IPS-NIHi7 (cell line): ENCODE results near the gene GRPEL2.

Experiments used
- DNase-seq: peaks from one replicate; pipeline ENCODE4 v3.0.0; 2012; ENCODE audit warnings: mixed read lengths; ENCODE audit errors: extremely low spot score

GRPEL2 gene

DNA sequence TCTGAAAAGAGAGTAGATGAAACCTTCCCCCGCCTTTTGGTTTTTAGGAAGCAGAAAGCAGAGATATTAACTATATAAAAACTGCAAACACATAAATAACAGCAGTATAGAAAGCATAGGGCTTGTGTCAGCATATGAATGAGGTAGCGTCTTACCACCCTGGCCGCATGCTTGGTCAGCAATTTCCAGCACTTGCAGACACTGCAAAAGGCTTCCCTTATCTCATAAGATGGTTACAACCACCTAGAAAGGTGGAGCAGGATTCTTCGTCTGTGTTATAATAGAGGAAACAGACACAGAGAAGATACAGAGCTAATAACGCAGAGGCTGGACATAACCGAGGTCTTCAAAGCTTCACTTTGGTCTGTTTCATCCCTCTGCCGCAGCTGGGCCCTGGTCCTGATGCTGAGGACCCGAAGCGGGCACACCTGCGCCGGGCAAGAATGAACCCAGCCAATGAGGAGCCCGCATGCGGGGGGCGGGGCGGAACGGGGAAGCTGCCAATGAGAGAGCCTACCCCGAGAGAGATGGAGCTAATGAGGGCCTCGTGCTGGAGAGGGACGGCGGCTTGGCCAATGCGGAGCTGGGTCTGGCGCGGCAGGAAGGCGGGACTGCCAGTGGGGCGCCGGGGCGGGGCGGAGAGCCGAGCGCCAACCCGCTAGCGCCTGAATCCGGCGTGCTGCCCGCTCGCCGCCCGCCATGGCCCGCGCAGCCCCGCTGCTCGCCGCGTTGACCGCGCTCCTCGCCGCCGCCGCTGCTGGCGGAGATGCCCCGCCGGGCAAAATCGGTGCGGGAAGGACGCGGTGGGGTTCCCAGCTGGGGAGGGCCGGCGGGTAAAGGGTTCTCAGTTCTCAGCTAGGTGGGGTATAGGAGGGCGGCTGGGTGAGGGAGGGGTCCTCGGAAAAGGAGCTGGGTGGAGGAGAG is 12.3 kb downstream of the GRPEL2 start, which contains the start of gene PCYOX1L:
PCYOX1L (plus strand) TSS at position 677 of the 924 bp plus-strand sequence; CDS start at position 700, 23 bp downstream.
- peak; percentile 99 for DNase-seq

DNA sequence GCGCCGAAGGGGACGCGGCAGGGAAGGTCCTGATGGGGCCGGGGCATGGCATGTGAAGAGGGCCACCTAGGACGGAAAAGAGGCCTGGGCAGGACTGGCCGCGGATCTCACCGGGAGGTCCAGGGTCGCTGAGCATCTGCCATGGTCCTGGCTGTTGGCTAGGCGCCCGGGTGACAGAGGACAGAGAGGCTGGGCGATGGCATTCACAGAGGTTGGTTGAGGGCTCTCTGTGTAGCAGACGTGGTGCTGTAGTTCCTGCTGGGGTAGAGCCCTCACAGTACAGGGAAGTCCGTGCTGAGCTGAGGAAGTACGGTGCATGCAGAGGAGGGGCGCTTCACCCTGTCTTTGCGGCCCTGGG is 13.0 kb downstream of the GRPEL2 start:
- DNase-seq = no peak

DNA sequence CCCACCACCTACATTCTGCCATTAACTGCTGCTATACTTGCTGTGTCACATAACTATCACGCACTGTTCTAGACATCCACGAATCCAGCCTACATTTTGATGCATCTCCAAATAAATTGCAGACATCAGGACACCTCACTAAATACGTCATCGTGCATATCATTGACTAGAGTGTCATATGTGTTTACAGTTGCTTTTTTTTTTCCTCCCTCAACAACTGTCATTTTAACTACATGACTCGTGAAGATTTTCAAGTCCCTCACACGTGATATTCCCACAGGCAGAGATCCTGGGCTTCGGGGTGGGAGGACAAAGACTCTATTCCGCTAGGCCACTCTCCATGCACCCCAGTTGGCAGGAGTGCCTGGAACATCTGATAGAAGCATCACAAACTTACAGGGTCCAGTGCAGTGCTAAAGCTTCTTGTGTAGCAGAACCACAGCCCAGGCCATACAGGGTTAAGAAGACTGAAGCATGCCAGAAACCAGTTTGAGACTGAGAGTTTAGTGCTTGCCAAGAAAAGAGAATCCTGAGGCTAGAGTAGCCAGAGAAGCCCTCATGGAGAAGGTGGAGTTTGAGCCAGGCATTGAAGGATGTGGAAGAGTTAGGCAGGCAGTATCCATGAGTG is 13.7 kb downstream of the GRPEL2 start:
- no peak for DNase-seq

DNA sequence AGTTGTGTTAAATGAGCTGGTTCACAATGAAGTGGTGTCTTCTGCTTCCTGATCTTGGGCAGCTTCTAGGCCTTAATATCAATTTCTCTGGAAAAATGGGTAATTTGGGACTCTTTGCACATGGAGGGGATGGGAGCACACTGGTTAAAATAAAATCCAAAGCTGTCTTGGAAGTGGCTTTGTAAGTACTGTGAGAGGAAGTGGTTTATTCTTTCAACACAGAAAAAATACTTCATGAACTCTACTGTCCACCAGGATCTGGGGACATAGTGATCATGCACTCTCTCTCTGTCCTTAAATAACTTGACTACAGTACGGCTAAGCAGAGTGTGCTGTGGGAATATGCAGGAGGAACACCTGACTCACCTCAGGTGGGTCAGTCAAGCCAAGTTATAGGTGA is 15.0 kb downstream of the GRPEL2 start:
- no peak for DNase-seq

DNA sequence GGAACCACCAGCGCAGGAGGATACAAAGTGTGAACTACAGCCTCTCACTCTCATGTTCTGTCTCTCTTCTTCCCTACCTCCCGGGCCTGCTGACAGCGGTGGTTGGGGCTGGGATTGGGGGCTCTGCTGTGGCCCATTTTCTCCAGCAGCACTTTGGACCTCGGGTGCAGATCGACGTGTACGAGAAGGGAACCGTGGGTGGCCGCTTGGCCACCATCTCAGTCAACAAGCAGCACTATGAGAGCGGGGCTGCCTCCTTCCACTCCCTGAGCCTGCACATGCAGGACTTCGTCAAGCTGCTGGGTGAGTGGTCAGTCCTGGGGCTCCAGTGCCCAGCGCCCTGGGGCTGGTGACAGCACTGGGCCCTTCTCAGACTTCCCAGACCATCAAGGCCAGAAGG is 17.2 kb downstream of the GRPEL2 start:
- DNase-seq = no peak

DNA sequence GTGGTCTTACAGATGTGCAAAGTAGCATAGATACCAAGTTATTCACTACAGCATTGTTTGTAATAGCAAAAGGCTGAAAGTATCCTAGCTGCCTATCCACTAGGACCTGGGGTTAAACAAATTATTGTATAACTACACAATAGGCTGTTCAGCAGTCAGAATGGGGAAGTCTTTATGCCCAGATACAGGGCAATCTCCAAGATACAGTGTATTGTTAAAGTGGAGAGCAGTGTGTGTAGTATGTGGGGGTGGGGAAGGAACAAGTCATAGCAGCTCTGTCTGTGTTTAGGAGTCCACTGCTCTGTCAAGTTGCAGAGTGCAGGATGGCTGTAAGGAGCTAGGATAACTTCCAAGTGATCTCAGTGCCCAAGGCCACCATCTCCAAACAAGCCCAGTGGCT is 18.1 kb downstream of the GRPEL2 start:
- DNase-seq = no peak

DNA sequence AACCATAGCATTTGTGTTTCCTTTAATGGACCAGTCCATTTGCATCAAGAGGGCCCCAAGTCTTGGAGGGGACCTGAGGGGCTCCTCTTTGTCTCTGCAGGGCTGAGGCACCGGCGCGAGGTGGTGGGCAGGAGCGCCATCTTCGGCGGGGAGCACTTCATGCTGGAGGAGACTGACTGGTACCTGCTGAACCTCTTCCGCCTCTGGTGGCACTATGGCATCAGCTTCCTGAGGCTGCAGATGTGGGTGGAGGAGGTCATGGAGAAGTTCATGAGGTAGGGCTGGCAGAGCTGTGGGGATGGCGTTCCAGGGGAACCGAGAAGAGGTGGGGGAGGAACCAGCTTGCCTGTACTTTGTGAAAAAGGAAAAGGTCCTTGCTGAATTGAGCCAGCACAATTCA is 18.6 kb downstream of the GRPEL2 start:
- DNase-seq = no peak

DNA sequence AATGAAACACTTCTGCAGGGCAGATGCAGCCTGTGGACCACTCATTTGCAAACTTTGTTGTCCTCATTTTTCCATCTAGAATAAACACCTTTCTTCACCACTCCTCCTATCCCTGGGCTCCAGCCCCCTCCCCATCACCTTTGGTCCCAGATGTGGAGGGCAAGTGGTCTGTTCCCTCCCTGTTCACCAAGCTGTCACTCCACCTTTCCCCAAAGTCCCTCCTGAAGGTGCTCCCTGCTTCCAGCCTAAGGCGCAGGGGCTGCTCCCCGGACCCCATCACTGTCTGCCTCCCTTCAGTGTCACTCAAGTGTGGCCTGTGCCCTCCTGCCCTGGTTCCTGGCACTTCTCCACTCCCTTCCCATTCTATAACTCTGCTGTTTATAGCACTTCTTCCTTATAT is 19.4 kb downstream of the GRPEL2 start:
- no peak for DNase-seq

DNA sequence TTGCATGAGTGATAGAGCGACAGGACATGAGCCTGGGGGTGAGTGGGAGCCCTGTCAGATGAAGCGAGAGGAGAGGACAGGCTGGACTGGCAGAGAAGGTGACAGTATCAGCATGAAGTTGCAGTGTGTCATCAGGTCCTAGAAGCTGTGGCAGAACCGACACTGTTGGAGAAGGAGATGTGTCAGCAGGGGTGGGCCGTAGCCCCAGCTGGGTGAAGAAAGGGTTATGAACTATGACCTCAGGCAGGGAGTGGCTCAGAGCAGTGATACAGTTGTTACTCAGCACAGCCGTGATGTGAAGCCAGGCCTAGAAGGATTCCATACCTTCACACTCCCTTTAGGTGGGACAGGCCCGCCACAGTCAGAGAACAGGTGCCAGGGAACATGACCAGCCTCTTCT is 20.1 kb downstream of the GRPEL2 start:
- DNase-seq = no peak

DNA sequence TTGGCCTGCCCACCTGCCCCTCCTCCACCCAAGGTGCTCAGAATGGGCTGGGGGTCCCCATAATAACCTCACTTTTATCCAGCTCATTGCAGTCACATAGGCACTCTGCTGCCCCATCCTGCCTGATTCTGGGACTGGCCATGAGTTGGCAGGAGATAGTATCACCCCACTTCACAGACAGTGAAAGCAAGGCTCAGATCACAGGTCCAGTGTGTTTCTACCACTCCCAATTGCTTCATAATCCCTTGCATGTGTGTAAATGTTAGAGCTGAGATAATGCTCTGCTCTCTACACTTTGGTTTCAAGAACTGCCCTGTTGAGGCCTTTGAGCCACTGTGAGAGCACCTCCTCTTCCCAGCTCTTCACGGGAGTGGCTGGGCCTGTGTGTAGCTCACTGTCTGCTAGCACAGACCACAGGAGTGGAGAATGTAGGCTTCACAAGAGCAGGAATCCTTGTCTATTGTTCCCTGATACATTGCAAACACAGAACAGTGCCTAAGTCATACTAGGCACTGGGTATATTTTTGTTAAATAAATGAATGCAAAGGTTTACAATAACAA is 20.9 kb downstream of the GRPEL2 start:
- no peak for DNase-seq

DNA sequence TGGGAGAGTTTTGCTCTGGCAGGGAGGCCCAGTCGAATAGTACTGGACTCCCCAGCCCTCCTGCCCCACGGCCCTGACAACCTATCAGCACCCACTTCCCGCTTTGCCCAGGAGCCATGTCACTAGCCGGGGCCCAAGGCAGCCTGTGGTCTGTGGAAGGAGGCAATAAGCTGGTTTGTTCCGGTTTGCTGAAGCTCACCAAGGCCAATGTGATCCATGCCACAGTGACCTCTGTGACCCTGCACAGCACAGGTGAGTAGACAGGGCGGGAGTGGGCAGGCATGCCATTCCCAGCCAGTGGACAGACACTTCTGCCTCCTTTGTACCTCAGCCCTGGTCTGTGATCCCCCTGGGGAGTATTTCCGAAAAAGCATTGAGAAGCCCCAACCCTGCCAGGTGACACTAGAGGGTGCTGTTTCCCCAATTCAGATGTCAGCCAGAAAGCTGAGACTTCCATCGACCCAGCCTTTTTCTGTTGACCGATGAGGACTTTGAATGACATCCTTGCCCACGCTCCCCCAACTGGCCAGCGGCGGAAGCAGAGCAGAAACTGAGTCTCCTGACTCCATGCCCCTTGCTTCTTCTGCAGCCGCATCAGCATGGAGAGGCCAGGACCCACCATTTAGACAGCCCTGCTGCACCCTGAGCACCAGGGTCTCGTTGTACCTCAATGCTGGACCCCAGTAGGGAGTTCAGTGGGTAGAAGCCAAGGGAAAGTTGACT is 22.1 kb downstream of the GRPEL2 start:
- DNase-seq = peak; percentile 90

DNA sequence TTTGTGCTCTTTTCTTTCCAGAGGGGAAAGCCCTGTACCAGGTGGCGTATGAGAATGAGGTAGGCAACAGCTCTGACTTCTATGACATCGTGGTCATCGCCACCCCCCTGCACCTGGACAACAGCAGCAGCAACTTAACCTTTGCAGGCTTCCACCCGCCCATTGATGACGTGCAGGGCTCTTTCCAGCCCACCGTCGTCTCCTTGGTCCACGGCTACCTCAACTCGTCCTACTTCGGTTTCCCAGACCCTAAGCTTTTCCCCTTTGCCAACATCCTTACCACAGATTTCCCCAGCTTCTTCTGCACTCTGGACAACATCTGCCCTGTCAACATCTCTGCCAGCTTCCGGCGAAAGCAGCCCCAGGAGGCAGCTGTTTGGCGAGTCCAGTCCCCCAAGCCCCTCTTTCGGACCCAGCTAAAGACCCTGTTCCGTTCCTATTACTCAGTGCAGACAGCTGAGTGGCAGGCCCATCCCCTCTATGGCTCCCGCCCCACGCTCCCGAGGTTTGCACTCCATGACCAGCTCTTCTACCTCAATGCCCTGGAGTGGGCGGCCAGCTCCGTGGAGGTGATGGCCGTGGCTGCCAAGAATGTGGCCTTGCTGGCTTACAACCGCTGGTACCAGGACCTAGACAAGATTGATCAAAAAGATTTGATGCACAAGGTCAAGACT is 22.8 kb downstream of the GRPEL2 start:
- no peak for DNase-seq

DNA sequence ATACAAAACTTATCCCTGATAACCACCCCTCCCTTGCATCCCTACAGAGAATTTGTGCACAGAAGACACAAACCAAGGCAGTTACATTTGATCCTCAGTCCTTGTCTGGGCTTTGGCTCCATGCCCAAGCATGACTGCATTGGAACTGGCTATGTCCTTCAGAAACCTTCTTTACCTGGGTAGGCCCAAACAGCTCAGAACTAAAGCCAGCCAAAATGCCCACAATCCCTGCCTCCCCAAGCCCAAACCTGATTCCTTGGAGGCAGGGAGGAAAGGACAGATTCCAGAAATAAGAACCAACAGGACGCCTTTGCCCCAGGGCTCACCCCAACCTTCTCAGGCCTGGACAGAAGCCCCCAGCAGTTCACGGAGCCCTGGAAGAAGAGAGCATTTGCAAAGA is 25.6 kb downstream of the GRPEL2 start:
- no peak for DNase-seq

DNA sequence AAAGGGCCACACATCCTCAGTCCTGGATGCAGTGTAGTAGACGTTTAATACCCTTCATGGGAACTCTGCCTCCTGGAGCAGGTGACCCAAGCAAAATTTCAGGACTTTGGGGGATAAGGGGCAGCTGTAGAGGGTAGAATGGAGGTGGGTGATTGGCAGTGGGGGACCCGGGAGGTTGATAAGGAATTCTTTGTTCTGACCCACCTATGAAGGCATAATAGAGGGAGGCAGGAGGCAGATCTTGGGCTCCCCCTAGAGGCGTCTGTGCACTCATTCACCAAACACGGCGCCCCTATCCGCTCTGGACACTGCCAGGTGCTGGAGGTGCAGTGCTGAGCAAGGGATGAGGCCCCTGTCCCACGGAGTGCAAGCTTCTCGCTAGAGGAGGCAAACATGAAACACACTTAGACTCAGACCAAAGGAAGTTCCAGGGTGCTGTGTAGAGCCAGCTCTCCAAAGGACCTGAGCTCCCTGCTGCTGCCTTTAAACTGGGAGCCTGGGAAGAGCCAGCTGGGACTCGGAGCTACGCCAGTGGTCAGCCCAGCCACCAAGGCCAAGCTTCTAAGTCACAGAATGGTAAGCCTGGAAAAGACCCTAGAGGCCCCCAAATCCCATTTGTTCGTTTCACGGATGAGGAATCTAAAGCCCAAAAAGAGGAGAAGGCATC is 26.1 kb downstream of the GRPEL2 start:
- DNase-seq = peak; percentile 84

DNA sequence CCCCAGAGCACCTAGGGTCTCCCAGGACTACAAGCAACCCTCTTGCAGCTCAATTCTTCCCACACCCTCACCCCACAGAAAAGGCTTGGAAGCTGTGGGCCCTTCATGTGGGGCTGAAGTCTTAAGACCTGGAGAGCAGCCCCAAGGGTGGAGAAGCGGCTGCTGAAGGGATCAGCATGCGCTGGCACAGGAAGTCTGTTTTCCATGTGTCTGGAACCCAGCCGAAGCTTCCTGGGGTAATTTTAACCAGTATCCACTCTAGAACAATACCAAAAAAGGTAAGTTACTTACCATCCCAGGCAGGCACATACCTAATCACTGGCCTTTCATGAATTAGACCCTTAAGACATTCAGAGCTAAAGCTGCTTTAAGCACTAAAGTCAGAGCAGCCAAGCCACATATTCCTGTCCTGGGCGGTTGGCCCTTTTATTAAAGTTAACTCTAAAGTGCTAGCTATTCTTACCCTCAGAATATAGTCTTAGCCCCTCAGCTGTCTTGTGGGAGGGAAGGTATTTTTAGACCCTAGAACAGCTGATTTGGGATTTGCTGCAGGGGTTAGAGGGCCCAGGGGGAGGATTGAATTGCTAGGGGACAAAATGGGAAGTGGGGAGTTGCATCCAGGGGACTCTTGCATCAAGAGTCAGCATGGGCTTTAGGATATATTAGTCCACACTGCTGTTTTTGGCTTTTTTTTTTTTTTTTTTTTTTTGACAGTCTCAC is 26.9 kb downstream of the GRPEL2 start:
- no peak for DNase-seq

DNA sequence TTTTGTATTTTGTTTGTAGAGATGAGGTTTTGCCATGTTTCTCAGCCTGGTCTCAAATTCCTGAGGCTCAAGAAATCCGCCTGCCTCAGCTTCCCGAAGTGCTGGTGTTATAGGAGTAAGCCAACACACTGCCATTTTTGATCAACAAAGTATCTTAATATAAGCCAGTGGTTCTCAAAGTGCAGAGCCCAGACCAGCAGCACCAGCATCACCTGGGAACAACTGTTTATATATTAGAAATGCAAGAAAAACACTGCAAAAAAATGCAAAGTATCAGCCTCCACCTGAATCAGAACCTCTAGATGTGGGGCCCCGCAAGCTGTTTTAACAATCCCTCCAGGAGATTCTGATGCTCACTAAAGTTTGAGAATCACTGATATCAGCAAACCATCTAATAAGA is 27.6 kb downstream of the GRPEL2 start:
- no peak for DNase-seq

DNA sequence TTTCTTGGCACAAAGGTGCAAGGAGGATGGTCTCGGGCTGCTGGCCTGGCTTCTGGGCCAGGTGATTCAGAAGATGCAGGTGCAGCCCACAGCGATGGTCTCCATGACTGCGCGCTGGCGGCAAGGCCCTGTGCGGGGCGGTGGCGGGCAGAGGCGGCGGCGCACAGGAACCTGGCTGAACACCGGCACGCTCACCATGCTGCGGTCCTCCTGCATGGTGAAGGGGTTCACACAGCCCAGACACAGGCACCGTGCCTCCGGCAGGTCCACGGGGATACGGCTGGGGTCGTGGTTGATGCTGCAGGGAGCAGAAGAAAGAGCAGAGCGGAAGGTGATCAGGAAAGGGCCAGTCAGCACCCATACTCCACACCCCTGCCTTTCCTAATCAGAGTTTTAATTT is 29.0 kb downstream of the GRPEL2 start:
- no peak for DNase-seq

DNA sequence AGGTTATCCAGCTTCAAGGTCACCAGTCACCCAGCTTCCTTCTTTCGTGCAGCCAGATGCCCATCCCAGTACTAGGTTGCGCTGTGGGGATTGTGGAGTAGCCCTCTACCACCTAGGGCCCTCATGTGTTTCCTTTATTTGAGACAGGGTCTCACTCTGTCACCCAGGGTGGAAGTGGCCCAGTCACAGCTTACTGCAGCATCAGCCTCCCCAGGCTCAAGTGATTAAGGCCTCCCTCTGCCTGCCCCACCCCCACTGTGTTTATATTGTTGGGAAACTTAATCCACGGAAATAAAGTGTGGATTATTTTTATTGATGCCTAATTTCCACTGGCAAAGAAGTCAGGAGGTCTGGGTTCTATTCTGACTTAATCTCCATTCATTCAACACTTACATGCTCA is 29.5 kb downstream of the GRPEL2 start:
- no peak for DNase-seq

DNA sequence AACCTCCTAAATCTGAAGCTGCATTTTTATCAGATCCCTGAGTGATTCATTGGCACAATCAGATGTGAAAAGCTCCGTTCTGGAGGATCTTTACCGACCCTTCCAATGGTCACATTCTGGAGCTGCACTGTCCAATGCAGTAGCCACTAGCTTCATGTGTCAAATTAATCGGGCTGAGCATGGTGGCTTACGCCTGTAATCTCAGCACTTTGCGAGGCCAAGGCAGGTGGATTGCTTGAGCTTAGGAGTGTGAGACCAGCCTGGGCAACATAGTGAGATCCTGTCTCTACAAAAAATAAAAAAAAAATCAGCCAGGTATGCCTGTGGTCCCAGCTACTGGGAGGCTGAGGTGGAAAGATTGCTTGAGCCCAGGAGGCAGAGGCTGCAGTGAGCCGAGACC is 30.1 kb downstream of the GRPEL2 start:
- DNase-seq = no peak

DNA sequence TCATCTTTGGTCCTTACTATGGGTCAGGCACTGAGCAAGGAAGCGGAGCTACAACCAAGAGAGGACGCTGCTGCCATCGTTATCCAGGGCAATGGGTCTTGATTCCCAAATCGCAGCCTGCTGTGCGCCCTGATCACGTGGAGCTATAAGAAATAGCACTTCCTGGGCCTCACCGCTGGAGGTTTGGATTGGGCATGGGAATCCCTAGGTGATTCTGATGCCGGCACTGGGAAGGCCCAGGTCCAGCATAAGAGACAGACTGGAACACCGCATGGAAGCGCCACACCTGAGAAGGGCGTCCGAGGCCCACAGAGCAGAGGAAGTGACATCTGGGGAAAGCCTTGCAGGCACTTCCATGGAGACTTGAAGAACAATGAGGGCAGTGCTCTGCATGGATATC is 30.8 kb downstream of the GRPEL2 start:
- no peak for DNase-seq
